GM19328 (cell line): ENCODE data around the gene ASGR1.
"Not testable (repeated sequence)": the region's sequence is repeated elsewhere in the genome, so short reads cannot be mapped to it uniquely, and the experiment has no call there.

Experiments used
- ATAC-seq: cut with Tn5 transposase; IDR thresholded peaks from one replicate; pipeline ENCODE4 v1.9.1; 2021; ENCODE audit warnings: mild to moderate bottlenecking, moderate library complexity; ENCODE audit not compliant: unreplicated experiment

ASGR1 gene

GRCh38 chr17:7167832-7168231 lies 11.3 kb downstream of the ASGR1 start:
- no peak for ATAC-seq

GRCh38 chr17:7166873-7167272 lies 12.3 kb downstream of the ASGR1 start:
- ATAC-seq = no peak

- not testable (repeated sequence) for ATAC-seq
These were observed 19.6 kb downstream of the ASGR1 start for GRCh38 chr17:7159571-7159970.

GRCh38 chr17:7158424-7158823 lies 20.7 kb downstream of the ASGR1 start:
- ATAC-seq = not testable (repeated sequence)

GRCh38 chr17:7156342-7156940 lies 22.7 kb downstream of the ASGR1 start:
- no peak for ATAC-seq

- no peak for ATAC-seq
These were observed 31.4 kb downstream of the ASGR1 start for GRCh38 chr17:7147772-7148171.

- no peak for ATAC-seq
These were observed 33.1 kb downstream of the ASGR1 start for GRCh38 chr17:7146115-7146514.

GRCh38 chr17:7144213-7144612 lies 35.0 kb downstream of the ASGR1 start:
- no peak for ATAC-seq

GRCh38 chr17:7141824-7142223 lies 37.3 kb downstream of the ASGR1 start:
- no peak for ATAC-seq

GRCh38 chr17:7139400-7139799 lies 39.8 kb downstream of the ASGR1 start:
- ATAC-seq = no peak

- ATAC-seq = no peak
These were observed 40.3 kb downstream of the ASGR1 start for GRCh38 chr17:7138800-7139381.

GRCh38 chr17:7137171-7137943 lies 41.8 kb downstream of the ASGR1 start:
- no peak for ATAC-seq

- ATAC-seq = no peak
These were observed 42.8 kb downstream of the ASGR1 start for GRCh38 chr17:7136266-7136877.

GRCh38 chr17:7133916-7134315 lies 45.3 kb downstream of the ASGR1 start:
- no peak for ATAC-seq

GRCh38 chr17:7133424-7133823 lies 45.7 kb downstream of the ASGR1 start:
- ATAC-seq = no peak

- no peak for ATAC-seq
These were observed 46.6 kb downstream of the ASGR1 start for GRCh38 chr17:7132511-7133094.

GRCh38 chr17:7131423-7131791 lies 47.8 kb downstream of the ASGR1 start:
- no peak for ATAC-seq

- ATAC-seq = no peak
These were observed 48.3 kb downstream of the ASGR1 start for GRCh38 chr17:7130621-7131422.

- ATAC-seq = no peak
These were observed 49.9 kb downstream of the ASGR1 start for GRCh38 chr17:7129311-7129710.

GRCh38 chr17:7128160-7128559 lies 51.0 kb downstream of the ASGR1 start:
- ATAC-seq = no peak

- ATAC-seq = not testable (repeated sequence)
These were observed 51.7 kb downstream of the ASGR1 start for GRCh38 chr17:7127501-7127900.
